GM12878 (cell line): ENCODE results near the gene SENP1. TPM values are rescaled to one million over a fixed set of nuclear protein-coding genes. Genes with fewer than 3 reads are reported as not detected.

Source experiments
- BACH1 ChIP-seq: fragments of 450-650 bp; IDR thresholded peaks from 2 replicates; pipeline ENCODE4 v1.6.1; 2017; ENCODE audit warnings: mild to moderate bottlenecking, borderline replicate concordance
- BMI1 ChIP-seq: fragments of 450-650 bp; IDR thresholded peaks from 2 replicates; pipeline ENCODE4 v1.6.1; 2016; ENCODE audit warnings: mild to moderate bottlenecking, moderate library complexity, borderline replicate concordance
- CBFB ChIP-seq: IDR thresholded peaks from 2 replicates; pipeline ENCODE4 v1.6.1; 2016; ENCODE audit warnings: antibody characterized with exemption, low read depth
- E4F1 ChIP-seq: fragments of 450-650 bp; IDR thresholded peaks from 2 replicates; pipeline ENCODE4 v1.6.1; 2018; ENCODE audit warnings: borderline replicate concordance, mild to moderate bottlenecking; ENCODE audit not compliant: partially characterized antibody
- GATAD2B ChIP-seq: fragments of 450-650 bp; conservative IDR thresholded peaks from 2 replicates; pipeline ENCODE4 v1.6.1; 2017; ENCODE audit warnings: low read depth, mild to moderate bottlenecking, moderate library complexity
- HDAC2 ChIP-seq: fragments of 200-600 bp; sonication (generic); IDR thresholded peaks from 2 replicates; pipeline ENCODE4 v1.6.1; 2017
- MEF2B ChIP-seq: fragments of 450-650 bp; IDR thresholded peaks from 2 replicates; pipeline ENCODE4 v1.6.1; 2018; ENCODE audit warnings: mild to moderate bottlenecking, moderate library complexity; ENCODE audit not compliant: partially characterized antibody, poor library complexity, severe bottlenecking
- MYC ChIP-seq: IDR thresholded peaks from 2 replicates; pipeline ENCODE4 v1.6.1; 2011; ENCODE audit warnings: mild to moderate bottlenecking, low read length, moderate library complexity, inconsistent platforms; ENCODE audit not compliant: insufficient read depth, insufficient replicate concordance, insufficient read length, severe bottlenecking
- NR2C1 ChIP-seq: fragments of 450-650 bp; IDR thresholded peaks from 2 replicates; pipeline ENCODE4 v1.6.1; 2017; ENCODE audit warnings: antibody characterized with exemption, mild to moderate bottlenecking, moderate library complexity
- PML ChIP-seq: IDR thresholded peaks from 2 replicates; pipeline ENCODE4 v1.6.1; 2012; ENCODE audit warnings: low read length, inconsistent platforms
- TCF7 ChIP-seq: IDR thresholded peaks from 2 replicates; pipeline ENCODE4 v1.6.1; 2014; ENCODE audit warnings: antibody characterized with exemption, borderline replicate concordance
- WRNIP1 ChIP-seq: IDR thresholded peaks from 2 replicates; pipeline ENCODE4 v1.6.1; 2011; ENCODE audit warnings: low read depth, low read length, improper control_type of control experiment, borderline replicate concordance
- ZBTB11 ChIP-seq: fragments of 450-650 bp; formaldehyde crosslinking; IDR thresholded peaks from 2 replicates; pipeline ENCODE4 v1.5.0; 2022; ENCODE audit warnings: mild to moderate bottlenecking, missing genetic modification characterization
- ZNF207 ChIP-seq: fragments of 450-650 bp; IDR thresholded peaks from 2 replicates; pipeline ENCODE4 v1.6.1; 2014; ENCODE audit warnings: antibody characterized with exemption, mild to moderate bottlenecking, borderline replicate concordance
- polyA plus RNA-seq, 11 experiments: library from polyadenylated mRNA; depleted of rRNA in 4 of 11; unstranded in 6 of 11; stranded (reverse) in 5 of 11; fragments of >200 nt; fragmentation: Nextera tagmentation in 4 of 11; fragmentation: Illumina TruSeq in 1 of 11; extraction: Ambion mirVana in 4 of 11; extraction: Trizol in 1 of 11; gene quantifications; 1 replicate in 1 of 11; 2 replicates in 10 of 11; pipeline versions ENCODE4 v1.2.1 to v1.2.3, GENCODE V29; 2011 to 2016; ENCODE audit warnings: inconsistent platforms in 2 of 11, missing spikeins in 2 of 11, low read depth in 1 of 11
- total RNA-seq, 4 experiments: library from RNA; depleted of rRNA in 3 of 4; stranded (reverse); fragments of >200 nt in 3 of 4; fragmentation: Illumina TruSeq in 1 of 4; extraction: Trizol in 1 of 4; gene quantifications; 2 replicates each; pipeline versions ENCODE4 v1.2.1 to v1.2.3, GENCODE V29; 2013 to 2021
- TF ChIP-seq, protein P1 (sequence below): fragments of 450-650 bp; IDR thresholded peaks from 2 replicates; pipeline ENCODE4 v1.6.1; 2016; ENCODE audit warnings: mild to moderate bottlenecking
- TF ChIP-seq, protein P2 (sequence below): fragments of 450-650 bp; IDR thresholded peaks from 2 replicates; pipeline ENCODE4 v1.6.1; 2017; ENCODE audit warnings: low read depth, mild to moderate bottlenecking, moderate library complexity

The SENP1 gene
- total and polyA plus RNA-seq, 10 of the 15 experiments (the other 5 are each of a cell fraction or from before 2014, with no cell fraction given), result 8.1 to 52.4 (median 26.1) TPM

- TF ChIP-seq E4F1 (peak; percentile 97), CBFB (peak; percentile 70), BACH1 (peak; percentile 72; the same call in 1 of the 2 replicates), BMI1 (peak; percentile 63; the same call in 1 of the 2 replicates), GATAD2B (peak; percentile 74), WRNIP1 (peak; percentile 95; the same call in 1 of the 2 replicates), HDAC2 (no peak), ZBTB11 (CRISPR knock-in tag) (peak; percentile 92), TCF7 (0 out of 2 replicates have a peak, but pooled peaks have one; percentile 32), ZNF207 (peak; percentile 84), PML (peak; percentile 40), MYC (no peak), NR2C1 (peak; percentile 94), MEF2B (peak; percentile 46)
- TF ChIP-seq, protein P1, sequence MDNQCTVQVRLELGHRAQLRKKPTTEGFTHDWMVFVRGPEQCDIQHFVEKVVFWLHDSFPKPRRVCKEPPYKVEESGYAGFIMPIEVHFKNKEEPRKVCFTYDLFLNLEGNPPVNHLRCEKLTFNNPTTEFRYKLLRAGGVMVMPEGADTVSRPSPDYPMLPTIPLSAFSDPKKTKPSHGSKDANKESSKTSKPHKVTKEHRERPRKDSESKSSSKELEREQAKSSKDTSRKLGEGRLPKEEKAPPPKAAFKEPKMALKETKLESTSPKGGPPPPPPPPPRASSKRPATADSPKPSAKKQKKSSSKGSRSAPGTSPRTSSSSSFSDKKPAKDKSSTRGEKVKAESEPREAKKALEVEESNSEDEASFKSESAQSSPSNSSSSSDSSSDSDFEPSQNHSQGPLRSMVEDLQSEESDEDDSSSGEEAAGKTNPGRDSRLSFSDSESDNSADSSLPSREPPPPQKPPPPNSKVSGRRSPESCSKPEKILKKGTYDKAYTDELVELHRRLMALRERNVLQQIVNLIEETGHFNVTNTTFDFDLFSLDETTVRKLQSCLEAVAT, result peak; percentile 69
- TF ChIP-seq, protein P2, sequence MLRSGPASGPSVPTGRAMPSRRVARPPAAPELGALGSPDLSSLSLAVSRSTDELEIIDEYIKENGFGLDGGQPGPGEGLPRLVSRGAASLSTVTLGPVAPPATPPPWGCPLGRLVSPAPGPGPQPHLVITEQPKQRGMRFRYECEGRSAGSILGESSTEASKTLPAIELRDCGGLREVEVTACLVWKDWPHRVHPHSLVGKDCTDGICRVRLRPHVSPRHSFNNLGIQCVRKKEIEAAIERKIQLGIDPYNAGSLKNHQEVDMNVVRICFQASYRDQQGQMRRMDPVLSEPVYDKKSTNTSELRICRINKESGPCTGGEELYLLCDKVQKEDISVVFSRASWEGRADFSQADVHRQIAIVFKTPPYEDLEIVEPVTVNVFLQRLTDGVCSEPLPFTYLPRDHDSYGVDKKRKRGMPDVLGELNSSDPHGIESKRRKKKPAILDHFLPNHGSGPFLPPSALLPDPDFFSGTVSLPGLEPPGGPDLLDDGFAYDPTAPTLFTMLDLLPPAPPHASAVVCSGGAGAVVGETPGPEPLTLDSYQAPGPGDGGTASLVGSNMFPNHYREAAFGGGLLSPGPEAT, result peak; percentile 99
Measured at GRCh38 chr12:48105867-48106680, at the start of gene SENP1 (continued).
